GM19099 (cell line): ENCODE results near the gene EXD3.

Source experiments
- POLR2A ChIP-seq: IDR thresholded peaks from 3 replicates; pipeline ENCODE4 v1.6.1; 2011; ENCODE audit warnings: low read depth; ENCODE audit not compliant: insufficient read length; ENCODE audit errors: extremely low read depth

Gene EXD3

DNA sequence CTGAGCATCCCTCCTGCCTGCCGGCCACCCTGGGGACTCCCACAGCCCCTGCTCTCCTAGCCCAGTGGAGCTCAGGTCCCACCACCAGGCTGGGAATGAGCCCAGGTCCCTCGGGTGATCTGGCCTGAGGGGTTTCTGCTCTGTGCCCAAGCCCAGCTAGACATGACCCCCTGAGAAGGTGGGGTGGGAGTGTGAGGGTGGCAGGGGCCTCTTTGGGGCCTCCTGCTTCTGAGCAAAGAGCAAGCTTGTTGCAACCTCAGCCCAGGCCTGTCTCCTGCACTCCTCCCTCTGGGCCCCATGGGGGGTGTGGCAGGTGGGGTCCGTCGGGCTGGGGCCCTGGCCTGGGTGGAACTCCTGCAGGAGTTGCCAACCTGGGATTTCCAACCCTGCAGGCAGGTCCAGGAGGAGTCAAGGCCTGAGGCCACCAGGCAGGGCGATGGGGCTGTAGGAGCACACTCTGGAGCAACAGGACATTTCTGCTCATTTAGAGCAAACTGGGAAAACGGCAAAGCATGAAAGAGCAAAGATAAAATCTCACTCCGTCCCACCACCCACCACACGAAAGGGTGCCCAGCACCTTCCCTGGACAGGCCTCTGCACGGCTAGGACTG is 109.5 kb downstream of the EXD3 start:
- TF ChIP-seq POLR2A = no peak

DNA sequence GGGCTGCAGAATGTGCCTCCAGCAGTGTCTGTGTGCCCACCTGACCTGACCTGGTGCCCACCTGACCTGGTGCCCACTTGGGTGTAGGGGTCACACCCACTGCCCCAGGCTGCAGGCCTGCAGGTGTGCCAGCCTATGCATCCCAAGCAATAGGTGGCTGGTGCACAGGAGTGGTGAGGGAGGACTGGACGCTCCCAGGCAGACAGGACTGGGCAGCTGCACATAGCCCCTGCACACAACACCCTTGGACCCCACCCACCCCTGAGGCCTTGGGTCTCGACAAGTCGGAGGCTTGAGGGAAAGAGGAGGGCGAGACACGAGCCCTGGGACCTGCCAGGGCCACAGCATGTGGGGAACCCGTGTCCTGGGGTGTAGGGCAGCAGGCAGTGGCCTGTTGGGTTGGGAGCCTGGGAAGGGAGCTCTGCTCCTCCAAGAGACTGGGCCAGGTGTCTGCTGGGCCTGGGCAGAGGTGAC is 110.1 kb downstream of the EXD3 start:
- TF ChIP-seq POLR2A = no peak

DNA sequence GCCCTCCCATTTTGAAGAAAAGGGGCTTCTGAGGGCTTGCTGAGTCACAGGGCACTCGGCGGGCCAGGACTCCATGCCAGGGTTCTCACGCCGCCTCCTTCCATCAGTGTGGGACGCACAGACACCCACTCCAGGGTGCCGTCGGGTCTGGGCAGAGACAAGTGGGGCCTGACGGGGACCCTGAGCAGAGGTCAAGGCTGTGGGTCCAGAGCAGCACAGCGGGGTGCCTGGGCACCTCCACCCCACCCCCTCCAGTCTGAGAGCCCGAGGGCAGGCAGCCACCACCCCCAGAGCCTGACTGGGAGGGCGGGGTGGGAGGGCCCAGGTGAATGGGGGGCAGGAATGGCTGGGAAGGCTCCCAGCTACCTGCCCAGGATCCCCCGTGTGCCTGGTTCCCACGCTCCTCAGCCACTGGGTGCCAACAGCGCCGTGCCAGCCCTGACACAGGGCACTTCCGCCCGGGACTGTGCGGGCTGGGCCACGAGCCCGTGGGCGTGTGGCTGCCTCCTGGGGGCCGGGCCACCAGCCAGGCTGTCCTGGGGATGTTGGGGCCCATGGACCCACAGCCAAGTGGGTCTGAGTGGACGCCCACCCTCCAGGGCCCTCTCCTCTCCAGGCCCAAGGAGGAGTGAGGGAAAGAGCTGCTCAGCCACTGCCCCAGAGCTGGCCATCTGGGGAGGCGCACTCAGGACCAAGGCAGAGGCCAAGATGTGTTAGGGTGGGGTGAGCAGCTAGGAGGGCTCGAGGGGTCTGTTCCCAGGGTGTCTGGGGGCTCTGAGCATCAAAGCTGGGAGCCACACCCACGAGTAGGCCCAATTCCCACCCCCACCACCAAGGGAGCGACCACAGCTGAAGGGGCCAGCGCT is 110.7 kb downstream of the EXD3 start:
- no peak for TF ChIP-seq POLR2A

DNA sequence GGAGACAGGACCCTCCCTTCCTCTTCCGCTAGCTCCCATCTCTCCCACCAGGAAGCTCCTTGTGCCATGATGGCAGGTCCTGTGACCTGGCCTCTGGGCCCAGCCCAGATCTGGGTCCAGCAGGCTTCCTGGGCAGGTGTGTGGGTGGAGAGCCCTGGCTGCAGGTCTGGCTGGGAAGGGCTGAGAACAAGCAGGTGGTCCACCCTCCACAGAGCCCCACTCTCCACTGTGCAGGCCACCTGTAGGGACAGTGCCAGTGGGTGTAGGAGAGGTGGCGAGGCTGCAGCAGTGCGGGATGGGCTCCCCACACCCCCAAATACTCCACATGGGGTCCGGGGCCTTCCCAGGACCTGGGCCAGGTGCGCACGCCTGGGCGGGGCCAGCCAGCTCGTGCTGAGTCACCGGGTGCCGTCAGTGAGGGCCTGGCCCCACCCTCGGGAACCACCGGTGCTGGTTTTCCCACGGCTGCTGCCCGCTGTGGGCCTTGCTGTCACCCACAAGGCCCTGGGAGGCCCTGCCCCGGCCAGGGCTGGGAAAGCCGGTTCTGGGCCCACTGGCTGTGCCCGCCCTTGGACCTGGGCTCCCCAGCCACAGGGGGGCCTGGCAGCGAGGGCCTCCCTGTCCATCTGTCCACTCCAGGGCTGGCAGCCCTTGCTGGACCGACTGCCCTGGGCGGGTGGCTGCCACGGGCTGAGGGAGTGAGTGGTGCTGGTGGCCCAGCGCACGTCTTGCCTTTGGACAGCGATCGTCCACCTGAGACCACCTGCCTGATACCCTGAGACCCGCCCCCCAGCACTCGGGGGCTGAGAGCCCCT is 111.6 kb downstream of the EXD3 start:
- TF ChIP-seq POLR2A = no peak

DNA sequence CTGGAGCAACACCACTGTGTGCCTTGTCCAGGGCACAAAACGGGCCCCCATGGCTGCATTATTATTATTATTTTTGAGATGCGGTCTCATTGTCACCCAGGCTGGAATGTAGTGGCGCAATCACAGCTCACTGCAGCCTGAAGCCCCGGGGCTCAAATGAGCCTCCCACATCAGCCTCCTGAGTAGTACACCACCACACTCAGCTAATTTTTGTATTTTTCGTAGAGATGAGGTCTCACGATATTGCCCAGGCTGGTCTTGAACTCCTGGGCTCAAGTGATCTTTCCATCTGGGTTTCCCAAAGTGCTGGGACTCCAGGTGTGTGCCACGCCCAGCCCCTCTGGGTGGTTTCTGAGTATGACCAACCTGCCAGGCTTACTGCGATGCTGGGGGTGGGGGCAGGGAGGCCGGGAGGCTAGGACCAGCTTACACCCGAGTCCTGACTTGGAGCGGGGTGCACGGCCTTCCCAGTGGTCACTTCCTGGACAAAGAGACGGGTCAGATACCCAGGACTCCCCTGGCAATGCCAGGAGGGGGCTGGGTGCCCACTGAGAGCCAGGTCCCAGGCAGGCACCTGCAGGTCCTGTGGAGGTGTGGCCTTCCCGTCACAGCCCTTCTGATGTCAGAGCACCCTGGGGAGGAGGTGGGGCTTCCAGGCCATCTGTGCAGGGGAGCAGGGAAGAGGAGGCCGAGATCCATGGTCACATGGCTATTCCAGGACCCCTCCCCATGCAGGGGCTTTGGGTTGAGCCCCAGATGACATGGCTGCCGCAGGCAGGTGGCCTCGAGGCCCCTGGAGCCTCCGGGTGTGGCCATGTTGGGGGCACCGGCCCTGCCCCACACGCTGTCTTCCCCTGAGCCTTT is 112.5 kb downstream of the EXD3 start:
- no peak for TF ChIP-seq POLR2A

DNA sequence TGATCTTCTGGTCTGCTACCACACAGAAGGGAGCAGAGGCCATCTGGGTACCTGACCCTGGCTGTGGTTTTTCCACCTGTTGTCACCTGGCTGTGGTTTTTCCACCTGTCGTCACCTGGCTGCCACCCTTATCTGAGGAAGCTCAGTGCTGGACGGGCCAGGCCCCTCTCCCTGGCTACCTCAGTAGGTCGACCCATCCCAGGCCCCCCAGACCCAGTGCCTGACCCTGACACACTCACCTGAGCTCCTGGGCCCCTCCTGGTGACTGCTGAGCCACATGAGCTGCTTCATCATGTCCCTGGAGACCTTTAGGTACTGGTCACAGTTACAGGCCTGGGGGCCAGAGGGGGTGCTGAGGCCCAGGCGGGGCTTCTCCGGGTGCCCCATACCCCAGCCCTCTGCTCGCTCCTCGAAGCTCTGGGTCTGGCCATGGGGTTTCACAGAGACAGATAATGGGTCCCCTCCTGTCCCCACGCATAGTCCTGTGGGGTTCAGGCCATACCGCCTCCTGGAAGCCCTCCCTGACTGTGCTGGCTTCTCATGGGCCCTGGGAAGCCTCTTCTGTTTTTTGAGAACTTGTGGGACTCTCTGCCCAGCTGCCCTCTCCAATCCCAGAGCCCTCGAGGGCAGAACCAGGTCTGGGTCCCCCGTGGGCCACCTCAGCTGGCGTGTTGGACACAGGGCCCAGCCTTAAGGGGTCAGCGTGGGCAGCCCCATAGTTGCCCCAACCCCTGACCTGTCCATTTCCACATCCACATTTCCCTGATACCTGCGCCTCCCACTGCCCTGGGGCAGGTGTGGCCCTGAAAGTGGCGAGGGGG is 113.4 kb downstream of the EXD3 start:
- TF ChIP-seq POLR2A = no peak

DNA sequence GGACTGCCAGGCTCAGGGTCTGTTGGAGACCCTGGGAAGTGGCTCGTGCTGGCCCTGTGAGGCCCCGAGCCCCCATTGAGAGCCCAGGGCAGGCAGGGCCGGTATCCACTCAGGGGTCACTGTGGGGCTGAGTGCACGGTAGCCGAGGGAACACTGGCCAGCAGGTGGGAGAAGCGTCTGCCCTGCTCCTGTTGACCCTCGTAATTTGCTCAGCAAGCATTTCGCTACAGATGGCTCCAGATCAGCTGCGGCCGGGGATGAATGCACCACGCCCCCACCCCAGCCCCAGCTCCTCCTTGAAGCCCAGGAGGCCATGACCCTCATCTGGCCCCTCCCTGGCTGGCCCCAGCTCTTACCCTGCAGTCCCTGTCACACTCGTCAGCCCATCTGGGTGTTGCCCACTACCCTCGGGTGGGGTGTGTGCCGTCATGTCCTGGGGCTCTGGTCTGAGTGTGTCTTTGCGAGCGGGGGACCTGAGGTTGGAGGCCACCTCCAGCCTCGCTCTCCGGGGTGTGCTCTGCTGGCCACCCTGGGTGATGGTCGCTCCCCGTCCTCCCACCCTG is 114.8 kb downstream of the EXD3 start:
- no peak for TF ChIP-seq POLR2A

DNA sequence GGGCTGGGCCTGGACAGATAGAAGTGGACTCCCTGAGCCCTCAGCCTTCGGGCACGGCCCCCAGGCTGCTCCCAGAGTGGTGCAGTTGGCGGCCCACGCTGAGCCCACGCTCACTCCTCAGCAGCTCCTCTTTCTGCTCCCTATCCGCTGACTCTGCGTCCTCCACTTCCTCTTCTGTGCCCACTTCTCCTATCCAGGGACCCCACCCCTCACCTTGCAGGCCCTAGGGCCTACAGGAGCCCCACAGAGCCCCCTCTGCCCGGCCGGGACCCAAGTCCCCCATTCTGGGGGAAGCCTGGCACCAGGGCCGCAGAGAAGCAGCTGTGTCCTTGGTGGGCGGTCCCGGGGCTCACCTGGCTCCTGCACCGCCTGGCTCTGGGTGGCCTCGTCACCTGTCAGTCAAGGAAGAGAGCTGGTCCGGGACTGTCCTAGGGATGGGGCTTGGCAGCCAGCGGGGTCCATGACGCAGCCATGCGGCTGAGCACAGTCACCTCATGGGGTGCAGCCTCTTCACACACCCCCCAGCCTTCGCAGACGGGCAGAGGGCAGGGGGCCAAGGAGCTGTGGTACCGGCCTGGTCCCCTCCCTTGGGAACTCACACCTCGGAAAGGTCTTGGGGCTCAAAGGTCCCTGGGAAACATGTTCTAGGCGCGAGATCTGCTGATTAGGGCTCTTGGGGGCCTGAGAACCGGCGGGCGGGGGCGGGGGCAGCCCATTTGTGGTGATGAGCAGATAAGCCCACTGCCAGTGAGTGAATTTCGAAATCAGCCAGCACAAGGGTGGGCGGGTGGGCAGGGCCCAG is 115.5 kb downstream of the EXD3 start:
- no peak for TF ChIP-seq POLR2A

DNA sequence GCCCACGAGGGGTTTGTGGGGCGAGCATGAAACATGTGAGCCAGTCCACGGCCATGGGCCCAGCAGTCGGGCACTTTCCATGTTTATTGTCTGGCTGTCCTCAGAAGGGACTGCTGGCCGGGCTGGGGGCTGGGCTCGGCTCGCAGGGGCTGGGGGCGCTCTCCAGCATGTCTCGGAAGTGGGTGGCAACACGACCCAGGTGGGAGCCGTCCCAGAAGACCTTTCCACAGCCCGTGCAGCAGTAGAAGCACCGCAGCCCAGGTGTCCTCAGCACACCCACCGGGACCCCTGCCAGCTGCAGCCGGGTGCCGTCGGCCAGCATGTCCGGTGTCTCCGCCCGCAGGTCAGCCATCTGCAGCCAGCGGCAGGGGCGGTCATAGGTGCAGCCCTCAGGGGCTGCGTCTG is 116.1 kb downstream of the EXD3 start:
- no peak for TF ChIP-seq POLR2A

DNA sequence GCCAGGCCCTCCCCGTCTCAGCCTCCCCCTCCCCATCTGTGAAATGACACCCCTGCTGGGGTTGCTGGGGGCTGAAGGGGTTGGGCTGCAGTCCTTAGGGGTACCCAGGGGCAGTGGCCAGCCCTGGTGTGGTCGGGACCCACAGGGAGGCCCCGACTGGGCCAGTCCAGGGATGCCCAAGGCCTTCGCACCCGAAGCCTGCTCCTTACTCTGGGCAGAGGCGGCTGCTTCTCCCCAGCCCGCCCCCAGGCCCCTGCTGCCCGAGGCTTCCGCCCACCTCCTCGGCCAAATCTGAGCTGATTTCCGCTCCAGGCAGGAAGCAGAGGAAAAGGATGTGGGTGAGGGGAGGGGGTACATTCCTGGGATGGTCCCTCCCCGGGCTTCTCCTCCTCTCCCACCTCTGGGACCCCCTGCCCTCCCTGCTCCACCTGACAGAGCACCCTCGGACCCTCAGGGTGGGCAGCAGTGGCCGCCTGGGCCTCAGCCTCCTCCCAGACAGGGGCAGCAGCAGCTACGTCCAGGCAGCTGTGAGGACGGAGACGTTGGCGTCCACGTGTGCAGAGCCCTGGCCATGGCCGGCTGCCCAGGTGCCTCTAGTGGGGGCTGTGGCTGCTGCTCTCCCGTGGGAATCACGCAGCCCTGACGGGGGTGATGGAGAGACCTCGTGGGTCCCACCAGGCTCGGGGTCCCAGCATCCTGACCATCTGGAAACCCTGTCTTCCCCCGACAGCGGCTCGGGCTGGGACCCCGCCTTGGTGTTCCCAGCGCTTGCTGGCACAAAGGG is 116.7 kb downstream of the EXD3 start:
- no peak for TF ChIP-seq POLR2A

DNA sequence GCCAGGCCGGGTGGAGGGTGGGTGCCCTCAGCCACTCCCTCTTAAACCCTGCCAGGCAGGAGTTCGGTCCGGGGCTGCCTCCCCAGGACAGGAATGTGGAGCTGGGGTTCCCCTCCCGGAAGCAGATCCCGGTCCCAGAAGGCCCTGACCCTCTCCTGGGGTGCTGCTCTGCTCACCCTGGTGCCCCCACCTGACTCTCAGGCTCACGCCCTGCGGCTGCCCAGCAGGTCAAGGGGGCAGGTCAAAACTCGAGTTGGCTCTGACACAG is 117.2 kb downstream of the EXD3 start:
- TF ChIP-seq POLR2A = no peak
